Suppressor macrophage treated with lipopolysaccharide for 1 hour (primary cell): ENCODE results near the gene TAF6.

Source experiments
- DNase-seq, 3 donors: peaks; one replicate each; pipeline ENCODE4 v3.0.0-alpha.2; 2020 to 2022

TAF6 gene

DNA sequence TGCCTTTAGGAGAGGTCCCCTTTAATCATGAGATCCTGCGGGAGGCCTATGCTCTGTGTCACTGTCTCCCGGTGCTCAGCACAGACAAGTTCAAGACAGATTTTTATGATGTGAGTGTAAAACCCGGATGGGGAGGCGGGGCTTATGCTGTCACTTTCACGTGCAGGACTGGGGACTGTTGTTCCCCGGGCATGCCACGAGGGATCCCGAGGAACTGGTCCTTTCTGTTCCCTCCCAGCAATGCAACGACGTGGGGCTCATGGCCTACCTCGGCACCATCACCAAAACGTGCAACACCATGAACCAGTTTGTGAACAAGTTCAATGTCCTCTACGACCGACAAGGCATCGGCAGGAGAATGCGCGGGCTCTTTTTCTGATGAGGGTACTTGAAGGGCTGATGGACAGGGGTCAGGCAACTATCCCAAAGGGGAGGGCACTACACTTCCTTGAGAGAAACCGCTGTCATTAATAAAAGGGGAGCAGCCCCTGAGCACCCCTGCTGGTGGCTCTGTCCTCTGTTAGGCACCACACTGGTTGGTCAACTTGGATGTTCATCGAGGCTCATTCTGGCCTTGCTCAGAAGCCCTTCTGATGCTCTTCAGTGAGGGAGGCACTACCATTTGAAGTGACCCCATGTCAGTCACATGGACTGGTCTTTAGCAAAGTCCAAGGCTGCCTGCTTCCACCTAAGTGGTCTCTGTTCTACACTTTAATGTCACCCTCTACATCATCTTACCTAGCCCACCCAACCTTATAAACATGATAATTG is 27.6 kb downstream of the TAF6 start:
- no peak for DNase-seq

DNA sequence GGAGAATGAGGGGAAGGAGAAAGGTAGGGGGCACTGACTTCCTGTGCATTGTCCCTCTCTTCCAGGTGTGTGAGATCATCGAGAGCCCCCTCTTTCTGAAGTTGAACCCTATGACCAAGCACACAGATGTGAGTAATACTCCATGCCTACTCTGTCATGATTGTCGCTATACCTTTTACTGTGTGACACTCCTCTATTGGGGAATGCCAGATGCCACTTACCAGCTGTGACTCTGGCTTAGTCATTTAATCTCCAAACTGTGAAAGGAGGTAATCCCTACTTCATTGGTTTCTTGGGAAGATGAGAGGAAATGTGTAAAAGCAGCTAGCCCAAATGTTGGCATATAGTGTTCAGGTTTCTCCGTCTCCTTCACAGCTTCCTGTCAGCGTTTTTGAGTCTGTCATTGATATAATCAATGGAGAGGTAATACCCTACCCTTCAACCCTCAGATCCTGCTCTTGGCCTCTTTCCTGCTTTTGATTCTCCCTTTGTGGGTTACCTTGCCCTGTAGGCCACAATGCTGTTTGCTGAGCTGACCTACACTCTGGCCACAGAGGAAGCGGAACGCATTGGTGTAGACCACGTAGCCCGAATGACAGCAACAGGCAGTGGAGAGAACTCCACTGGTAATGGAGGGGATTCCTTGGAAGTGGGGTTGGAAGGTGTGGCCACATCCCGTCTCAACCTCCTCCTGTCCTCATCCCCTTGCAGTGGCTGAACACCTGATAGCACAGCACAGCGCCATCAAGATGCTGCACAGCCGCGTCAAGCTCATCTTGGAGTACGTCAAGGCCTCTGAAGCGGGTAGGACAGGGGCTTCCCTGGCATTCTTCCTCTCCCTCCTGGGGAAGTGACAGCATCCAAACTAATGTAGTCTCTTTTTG is 28.4 kb downstream of the TAF6 start:
- DNase-seq: no peak

DNA sequence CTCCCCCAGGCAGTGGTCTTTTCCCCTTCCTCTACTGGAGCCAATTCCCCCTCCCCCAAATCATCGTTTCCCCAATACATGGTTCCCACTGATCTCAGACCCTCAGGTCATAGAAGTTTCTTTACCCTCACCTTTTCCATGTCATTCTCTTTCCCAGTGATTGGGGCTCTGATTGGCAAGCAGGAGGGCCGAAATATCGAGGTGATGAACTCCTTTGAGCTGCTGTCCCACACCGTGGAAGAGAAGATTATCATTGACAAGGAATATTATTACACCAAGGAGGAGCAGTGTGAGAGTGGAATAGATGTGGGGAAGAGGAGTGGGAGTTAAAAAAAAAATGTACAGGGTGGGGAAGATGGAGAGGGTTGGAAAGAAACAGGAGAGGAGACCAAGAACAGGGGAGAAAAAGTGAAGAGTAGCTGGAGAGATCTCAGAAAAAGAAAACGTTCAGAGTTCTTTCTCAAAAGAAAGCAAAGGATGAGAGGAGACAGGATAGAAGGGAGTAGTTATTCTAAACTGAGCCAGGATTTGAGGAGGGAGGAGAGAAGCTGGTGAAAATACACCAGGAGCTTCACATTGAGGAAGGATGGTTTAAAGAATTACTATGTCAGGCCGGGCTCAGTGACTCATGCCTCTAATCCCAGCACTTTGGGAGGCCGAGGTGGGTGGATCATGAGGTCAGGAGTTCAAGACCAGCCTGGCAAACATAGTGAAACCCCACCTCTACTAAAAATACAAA is 29.5 kb downstream of the TAF6 start:
- peak; percentile 14 to 27 (median 19) for DNase-seq

GRCh38 chr7:100088621-100089457 is 30.3 kb downstream of the TAF6 start, which contains the start of gene COPS6:
TSS of gene COPS6 (plus strand) at chr7:100088969. CDS start at chr7:100088991, 22 bp downstream.
- DNase-seq: peak; percentile 80 to 95 (median 92)

DNA sequence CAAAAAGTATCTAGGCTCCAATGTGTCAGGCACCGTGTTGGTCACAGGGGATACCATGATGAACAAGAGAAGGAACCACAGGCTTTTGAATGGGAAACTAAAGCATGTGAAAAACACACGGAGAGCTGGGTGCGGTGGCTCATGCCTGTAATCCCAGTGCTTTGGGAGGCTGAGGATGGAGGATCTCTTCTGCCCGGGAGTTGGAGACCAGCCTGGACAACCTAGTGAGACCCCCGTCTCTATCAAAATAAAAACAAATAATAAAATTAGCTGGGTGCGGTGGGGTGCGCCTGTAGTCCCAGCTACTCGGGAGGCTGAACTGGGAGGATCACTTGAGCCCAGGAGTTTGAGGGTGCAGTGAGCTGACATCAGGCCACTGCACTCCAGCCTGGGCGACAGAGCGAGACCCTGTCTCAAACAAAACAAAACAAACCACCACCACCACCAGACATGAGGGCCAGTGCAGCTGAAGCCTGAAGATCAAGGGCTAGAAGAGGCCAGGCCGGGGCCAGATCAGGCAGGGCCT is 31.0 kb downstream of the TAF6 start:
- DNase-seq: no peak

DNA sequence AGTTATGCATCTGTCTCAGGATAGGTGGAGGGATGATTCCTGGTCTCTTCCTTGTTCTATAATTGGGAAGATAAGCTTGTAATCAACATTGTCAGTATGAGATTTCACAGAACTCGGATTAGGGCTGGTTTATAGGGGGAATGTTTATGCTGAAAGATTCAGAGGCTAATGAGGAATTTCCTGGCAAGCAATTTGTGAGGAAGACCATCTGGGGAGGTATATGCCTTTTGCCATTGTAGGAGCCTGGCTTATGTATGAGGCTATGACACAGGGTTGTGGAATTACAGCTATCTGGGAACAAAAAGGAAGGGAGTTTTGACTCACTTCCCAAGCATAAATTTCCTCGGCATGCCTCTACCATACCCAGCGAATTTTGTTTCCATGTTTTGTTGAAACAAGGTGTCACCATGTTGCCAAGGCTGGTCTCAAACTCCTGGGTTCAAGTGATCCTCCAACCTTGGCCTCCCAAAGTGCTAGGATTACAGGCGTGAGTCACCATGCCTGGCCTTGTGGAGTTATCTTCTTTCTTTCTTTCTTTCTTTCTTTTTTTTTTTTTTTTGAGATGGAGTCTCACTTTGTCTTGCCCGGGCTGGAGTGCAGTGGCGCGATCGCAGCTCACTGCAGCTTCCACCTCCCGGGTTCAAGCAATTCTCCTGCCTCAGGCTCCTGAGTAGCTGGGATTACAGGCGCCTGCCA is 32.0 kb downstream of the TAF6 start:
- DNase-seq: no peak

GRCh38 chr7:100085515-100085914 is 33.6 kb downstream of the TAF6 start:
- no peak for DNase-seq

- DNase-seq: no peak
Observed at GRCh38 chr7:100082978-100083377, 36.2 kb downstream of the TAF6 start.

DNA sequence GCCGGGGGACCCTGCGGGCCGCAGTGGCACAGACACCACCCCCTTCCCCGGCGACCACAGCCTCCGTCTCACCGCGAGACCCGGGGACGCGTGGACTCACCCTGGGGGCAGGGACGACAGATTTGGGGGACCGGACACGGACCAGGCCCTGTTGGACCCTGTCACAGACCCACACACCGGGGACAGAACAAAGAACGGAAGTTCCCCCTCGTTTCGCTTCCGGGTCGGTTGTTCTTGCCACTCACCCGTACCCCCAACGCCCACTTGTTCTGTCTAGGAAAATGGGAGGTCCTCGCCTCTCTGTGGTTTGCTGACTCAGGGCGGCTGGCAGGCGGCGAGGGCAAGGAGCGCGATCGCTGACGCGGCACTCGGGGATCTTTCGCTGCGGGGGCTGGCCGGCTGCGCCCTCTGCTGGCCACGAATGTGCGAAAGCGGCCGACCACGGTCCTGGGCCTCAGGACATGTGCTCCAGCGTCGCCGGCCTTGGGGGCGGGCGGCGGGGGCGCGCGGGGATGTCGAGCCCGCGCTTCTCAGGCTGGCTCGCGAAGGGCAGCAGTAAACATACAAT is 37.5 kb downstream of the TAF6 start, which contains the start of gene ZNF3:
Gene ZNF3, minus strand, starts transcription at position 189 of the 568 bp plus-strand sequence. CDS start 4,366 bp downstream, outside the sequence.
- DNase-seq: peak; percentile 99 to 100 (median 99)

DNA sequence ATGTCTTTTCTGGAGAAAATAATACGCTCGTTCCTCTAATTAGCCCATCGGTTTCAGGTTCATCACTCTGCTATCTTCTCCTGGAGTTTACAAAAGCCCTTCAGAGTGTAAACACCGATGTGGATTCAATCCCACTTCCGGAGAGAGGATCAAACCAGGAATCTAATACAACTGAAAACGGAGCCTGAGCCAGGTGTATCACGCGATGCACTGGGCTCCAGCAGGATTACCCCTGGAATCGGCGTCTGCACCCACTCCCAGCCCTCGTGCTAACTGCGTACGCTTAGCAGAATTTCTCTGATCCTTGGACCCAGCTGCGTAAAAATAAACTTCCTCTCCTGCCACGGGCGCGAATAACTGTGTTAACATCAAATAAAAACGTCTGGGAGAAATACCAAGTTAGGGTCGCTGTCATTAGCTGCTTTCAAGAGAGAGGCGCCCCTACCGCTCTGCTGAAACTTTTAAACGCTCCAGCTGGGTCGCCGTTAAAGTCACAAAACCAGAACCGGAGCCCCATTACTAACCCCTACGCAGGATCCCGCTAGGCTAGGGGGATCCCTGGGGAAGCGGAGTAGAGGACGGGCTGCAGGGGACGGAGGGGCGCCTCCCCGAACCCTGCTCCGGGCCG is 38.1 kb downstream of the TAF6 start:
- DNase-seq: peak in 2 of 3 donors; percentile 16 to 21

DNA sequence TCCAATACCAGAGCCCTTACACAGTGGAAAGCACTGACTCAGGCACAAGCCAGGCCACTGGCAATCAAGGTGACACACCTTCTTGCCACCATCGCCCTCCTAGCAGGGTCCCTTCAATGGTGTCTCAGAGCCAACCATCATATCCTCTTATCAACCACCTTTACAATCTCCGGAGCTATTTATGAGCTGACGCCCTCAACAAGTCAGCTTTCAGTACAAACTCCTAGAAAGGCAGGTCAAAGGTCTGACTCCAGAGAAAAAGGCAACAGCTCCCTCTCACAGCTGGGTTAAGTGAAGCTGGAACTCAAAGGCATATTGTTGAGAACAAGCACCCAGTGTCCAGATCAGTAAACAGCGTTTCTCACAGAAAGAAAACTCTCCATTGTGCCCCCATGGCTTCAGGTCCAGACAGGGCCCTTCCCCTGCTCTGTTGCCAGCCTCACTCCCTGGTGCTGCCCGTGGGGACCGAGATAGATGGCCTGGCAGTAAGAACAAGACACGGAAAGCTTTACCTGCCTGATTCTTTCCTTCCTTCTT is 40.1 kb downstream of the TAF6 start:
- no peak for DNase-seq

DNA sequence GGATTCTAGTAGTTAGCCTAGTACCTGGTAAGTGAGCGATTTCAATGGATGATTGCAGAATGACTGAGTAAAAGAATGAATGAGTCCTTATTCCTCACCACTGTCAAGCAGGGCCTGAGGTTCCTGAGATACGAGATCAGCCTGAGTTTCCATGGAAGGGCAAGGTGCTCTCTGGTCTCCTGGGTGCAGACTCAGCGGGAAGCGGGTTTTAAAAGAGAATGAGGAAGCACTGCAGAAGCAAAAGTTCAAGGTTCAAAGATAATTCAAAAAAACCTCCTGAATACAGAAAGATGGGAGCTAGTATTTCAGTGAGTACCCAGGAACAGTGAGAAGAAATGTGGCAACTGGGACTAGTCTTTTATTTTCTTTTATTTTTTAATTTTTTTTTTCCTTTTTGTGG is 42.0 kb downstream of the TAF6 start:
- no peak for DNase-seq

DNA sequence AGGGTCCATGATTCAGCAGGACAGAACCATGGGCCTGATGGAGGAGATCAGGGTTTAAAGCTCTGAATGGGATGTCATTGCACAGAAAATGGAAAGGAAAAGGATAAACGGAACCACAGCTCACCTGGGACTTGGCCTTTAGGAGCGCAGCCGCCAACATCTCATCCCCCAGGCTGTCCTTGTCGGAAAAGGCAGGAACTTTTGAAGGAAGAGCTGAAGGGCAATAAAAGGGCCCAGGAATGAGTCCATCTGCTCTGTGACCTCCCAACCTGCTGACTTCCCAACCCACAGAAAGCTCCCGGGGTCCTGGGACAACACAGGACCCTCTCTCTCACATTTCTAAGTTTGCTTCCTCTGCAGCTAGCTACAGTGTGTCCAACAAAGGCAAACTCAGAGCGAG is 43.7 kb downstream of the TAF6 start:
- no peak for DNase-seq

GRCh38 chr7:100074841-100075240 is 44.3 kb downstream of the TAF6 start:
- no peak for DNase-seq

DNA sequence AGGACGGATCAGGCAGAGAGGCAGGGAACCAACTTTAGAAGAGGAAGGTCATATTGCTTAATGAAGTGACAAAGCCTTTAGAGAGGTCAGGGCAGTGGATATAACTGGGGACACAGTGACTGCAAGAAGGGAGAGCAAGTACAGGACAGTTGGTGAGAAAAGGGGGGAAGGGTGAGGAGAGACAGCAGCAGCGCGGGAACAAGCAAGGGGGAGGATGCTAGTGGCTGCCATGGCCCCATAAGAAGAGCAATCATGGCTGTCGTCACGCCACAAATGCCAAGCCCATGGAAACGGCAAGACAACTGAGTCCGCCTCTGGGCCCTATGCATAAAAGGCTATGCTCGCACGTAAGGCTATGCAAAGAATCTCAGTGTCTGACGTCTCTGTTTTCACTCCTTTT is 46.7 kb downstream of the TAF6 start:
- no peak for DNase-seq

DNA sequence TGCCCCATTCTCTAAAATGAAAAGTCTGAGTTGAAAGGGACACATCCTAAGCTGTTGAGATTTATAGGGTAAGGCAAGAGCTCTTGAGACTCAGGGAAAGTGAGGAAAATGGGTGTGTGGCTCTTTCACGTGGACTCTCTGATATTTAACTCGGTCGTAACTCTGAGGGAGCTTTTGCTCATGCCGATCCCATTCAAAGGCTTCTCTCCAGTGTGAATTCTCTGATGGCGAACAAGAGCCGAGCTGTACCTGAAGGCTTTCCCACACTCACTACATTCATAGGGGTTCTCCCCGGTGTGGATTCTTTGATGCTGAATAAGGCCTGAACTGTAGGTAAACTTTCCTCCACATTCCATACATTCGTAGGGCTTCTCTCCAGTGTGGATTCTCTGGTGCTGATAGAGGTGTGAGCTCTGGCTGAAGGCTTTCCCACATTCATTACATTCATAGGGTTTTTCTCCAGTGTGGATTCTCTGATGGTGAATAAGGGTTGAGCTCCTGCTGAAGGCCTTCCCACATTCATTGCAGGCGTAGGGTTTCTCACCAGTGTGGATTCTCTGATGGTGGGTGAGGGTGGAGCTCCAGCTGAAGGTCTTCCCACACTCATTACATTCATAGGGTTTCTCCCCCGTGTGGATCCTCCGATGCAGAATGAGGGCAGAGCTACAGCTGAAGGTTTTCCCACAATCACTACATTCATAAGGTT is 48.0 kb downstream of the TAF6 start:
- no peak for DNase-seq

DNA sequence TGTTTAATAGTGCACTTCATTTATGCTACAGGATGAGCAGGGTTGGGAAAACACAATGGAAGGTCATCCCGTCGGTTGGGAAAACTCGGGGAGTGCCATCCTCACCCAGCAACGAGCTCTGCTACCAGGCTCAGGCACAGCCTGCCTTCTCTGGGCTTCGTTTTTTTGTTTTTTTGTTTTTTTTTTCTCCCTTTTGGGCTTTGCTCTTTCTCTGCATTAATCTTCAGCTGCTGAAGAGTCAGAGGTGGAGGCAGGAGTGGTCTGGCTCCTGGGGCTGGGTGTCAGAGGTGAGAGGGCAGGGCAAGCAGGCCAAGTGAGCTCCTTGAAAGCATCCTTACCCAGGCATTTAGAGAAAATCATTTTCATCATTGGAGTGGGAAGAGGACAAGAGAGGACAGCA is 49.2 kb downstream of the TAF6 start:
- no peak for DNase-seq

DNA sequence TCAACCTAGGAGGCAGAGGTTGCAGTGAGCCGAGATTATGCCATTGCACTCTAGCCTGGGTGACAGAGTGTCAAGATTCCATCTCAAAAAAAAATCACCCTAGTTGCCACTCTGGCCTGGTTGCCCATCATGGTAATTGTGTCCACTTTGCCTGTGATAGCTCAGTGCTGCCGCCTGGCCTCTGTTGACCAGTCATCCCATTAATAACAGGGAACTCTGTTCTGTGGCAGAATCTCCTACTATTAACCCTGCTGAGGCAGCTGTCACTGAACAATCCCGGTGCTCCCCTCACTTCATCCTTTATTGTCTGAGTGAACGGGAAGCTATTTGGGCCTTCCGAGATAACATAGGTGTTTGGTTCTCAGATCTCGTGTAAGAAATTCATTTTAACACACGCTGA is 52.2 kb downstream of the TAF6 start:
- no peak for DNase-seq

- DNase-seq: no peak
Observed at GRCh38 chr7:100065452-100066186, 53.5 kb downstream of the TAF6 start.
